Vagina (tissue), 2 donors: ENCODE results near the gene ITSN1. TPM values are rescaled to one million over a fixed set of nuclear protein-coding genes. Genes with fewer than 3 reads are reported as not detected.

Source experiments
- DNase-seq, 2 donors: peaks; one replicate each; pipeline ENCODE4 v3.0.0-alpha.2; 2017; ENCODE audit errors: extremely low spot score in 2 of 2
- H3K27ac ChIP-seq: fragments of 200-600 bp; sonication (generic); one replicate; pipeline ENCODE4 v1.5.1; 2019
- H3K27me3 ChIP-seq: fragments of 200-600 bp; sonication (generic); one replicate; pipeline ENCODE4 v1.5.1; 2019
- H3K36me3 ChIP-seq, 2 donors: fragments of 200-600 bp; sonication (generic); one replicate each; pipeline ENCODE4 v1.5.1; 2017 to 2019
- H3K4me1 ChIP-seq: fragments of 200-600 bp; sonication (generic); one replicate; pipeline ENCODE4 v1.5.1; 2019
- H3K4me3 ChIP-seq, 2 donors: fragments of 200-600 bp; sonication (generic); 1 replicate in 1 of 2; 2 replicates in 1 of 2; pipeline ENCODE4 v1.5.1; 2016 to 2019
- H3K9me3 ChIP-seq: fragments of 200-600 bp; sonication (generic); one replicate; pipeline ENCODE4 v1.5.1; 2019
- CTCF ChIP-seq, 3 experiments: fragments of 450-650 bp in 2 of 3; fragments of 200-600 bp in 1 of 3; sonication (generic) in 1 of 3; IDR thresholded peaks; one replicate each; pipeline ENCODE4 v1.5.1; 2017 to 2019; ENCODE audit warnings: antibody characterized with exemption in 3 of 3, mild to moderate bottlenecking in 2 of 3, moderate library complexity in 2 of 3
- POLR2A ChIP-seq, 2 donors: fragments of 450-650 bp; IDR thresholded peaks; one replicate each; pipeline ENCODE4 v1.6.1; 2017; ENCODE audit warnings: antibody characterized with exemption in 2 of 2, mild to moderate bottlenecking in 2 of 2, moderate library complexity in 2 of 2
- POLR2AphosphoS5 ChIP-seq, 2 donors: sonication (generic); formaldehyde crosslinking; IDR thresholded peaks; one replicate each; pipeline ENCODE4 v1.9.0; 2017; ENCODE audit warnings: antibody characterized with exemption in 2 of 2, mild to moderate bottlenecking in 2 of 2, low read depth in 1 of 2; ENCODE audit not compliant: insufficient read depth in 1 of 2
- intact Hi-C: fragments of 100-400 bp; cut with DNase I; formaldehyde crosslinking; loops from one replicate; pipeline ENCODE4 v1.15.1; 2023
- total RNA-seq: library from RNA; depleted of rRNA; stranded (reverse); fragments of >200 nt; gene quantifications from one replicate; pipeline ENCODE4 v1.2.3, GENCODE V29; 2016

The ITSN1 gene
- total RNA-seq, 1 donor from 2014 or later: 46.9 TPM

DNA sequence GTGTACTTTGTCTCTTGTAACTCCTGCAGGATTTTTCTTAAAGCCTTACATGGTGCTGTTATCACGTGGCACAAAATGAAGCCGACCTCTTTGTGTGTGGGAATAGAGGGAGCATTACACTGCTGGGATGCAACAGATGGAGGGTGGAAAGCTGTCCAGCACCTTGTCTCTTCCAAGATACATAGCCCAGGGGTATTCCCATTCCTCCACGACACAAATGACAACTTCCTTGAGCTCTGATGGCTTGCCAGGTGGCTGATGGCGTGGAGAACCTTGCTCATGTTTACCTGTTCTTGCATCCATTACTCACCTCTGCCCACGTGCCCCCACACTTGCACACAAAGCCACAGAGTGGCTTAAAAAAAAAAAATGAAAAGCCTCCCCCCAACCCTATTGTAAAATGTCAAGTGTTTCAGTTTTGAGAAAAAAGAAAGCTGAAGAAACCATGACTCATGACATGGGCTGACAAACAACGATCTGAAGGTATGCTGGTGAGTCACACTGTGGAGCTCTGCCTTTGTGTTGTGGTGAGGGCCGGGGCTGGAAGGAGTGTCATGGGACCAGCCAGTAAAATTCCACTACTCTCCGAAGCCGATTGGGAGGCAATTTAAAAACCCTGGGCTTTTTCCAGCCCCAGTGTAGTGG, 305.3 kb downstream of the ITSN1 start:
- intact Hi-C loops: loop anchor here (10.0 kb wide), 1 partner anchor 127 kb away; the partner anchor contains the start of genes MRPS6 and SLC5A3
- peak; percentile 96 to 98 for DNase-seq
- H3K27me3 ChIP-seq: no peaks in the 10 kb centered on the region
- H3K4me1 ChIP-seq: peaks cover 28% of the 10 kb centered on the region
- peak overlapping the region; percentile 15 to 17 for H3K4me3 ChIP-seq
- peak overlapping the region; percentile 96 for H3K27ac ChIP-seq
- H3K9me3 ChIP-seq: no peaks in the 10 kb centered on the region
- no peak for TF ChIP-seq CTCF (IDR thresholded peaks at IDR 0.05)
- no peak for TF ChIP-seq POLR2A (IDR thresholded peaks at IDR 0.05)
- TF ChIP-seq POLR2AphosphoS5 (IDR thresholded peaks at IDR 0.05; ENCODE audit: insufficient read depth in 1 of 2, low read depth in 1 of 2): peak in 1 of 2 donors; percentile 99
- H3K36me3 ChIP-seq: no peaks in the 10 kb centered on the region

DNA sequence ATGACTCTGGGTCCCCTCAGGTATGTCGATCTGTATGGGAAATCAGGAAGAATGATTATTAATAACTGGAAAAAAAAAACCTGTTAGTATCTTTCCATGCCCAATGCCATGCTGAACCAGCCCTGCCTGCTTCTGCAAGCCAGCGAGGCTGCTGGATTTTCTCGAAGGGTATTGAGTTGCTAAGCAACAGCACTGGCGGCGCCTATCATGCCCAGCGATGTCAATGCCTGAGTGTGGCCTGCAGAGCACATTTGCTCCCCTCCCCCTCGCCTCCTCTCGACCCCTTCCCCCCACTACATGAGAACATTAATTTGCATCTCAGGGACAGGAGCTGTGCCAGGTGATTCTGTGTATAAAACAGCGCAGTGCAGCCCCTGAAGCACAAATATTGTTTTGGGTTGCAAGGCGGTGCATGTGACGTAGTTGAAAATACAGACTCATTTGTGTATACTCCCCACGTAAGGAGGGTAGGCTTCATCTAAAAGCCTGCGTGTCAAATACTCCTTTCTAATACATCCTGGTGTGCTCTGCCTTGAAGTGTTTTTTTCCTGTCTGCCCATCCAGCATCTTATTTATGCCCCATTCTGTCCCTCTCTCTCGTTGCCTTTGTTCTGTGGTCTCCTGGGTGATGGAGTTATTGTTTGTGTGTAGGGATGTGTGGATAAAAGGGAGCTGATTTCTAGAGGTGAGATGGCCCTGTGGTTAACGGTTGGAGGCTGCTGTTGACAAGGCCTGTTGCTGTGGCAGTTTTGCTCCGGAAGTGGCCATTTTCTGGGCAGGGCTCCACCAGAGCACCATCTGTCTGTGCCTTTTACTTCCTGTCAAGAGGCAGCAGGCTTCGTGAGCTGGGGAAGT, 306.0 kb downstream of the ITSN1 start:
- H3K36me3 ChIP-seq: no peaks in the 10 kb centered on the region
- TF ChIP-seq POLR2AphosphoS5 (IDR thresholded peaks at IDR 0.05; ENCODE audit: insufficient read depth in 1 of 2, low read depth in 1 of 2) (peak in 1 of 2 donors; percentile 4), POLR2A (IDR thresholded peaks at IDR 0.05) (no peak)
- intact Hi-C loops: loop anchor here (10.0 kb wide), 1 partner anchor 126 kb away; the partner anchor contains the start of genes MRPS6 and SLC5A3
- DNase-seq: peak in 1 of 2 donors; percentile 89
- peaks cover 28% of the 10 kb centered on the region for H3K4me1 ChIP-seq
- H3K9me3 ChIP-seq: no peaks in the 10 kb centered on the region
- H3K27me3 ChIP-seq: no peaks in the 10 kb centered on the region
- peak overlapping the region in 1 of 2 donors; percentile 17 for H3K4me3 ChIP-seq
- H3K27ac ChIP-seq: peak overlapping the region; percentile 96

DNA sequence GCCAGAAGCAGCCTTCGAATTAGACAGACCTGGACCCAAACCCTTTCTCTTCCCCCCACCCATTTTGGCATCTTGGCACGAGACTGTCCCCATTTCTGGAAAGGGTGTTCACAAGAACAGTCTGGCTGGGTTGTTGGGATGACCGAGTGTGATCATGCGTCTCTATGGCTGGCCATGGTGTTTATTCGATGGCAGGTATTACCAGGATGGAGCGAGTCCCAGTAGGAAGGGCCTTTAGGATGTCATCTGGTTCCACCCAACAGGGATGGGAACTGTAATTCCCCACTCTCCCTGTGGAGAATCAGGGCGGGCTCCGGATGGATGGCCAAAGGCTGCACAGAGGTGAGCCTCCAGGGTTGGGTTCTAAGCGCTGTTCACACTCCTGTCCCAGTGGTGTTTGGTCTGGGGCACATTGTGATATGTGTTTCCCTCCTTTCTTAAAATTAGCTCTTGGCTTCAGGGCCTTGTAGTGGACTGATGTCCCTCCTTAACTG, 306.7 kb downstream of the ITSN1 start:
- Histone ChIP-seq H3K4me3 (no peak overlapping the region), H3K4me1 (peaks cover 28% of the 10 kb centered on the region), H3K27me3 (no peaks in the 10 kb centered on the region), H3K36me3 (no peaks in the 10 kb centered on the region), H3K27ac (peak overlapping the region; percentile 96), H3K9me3 (no peaks in the 10 kb centered on the region)
- TF ChIP-seq CTCF (IDR thresholded peaks at IDR 0.05) (no peak), POLR2AphosphoS5 (IDR thresholded peaks at IDR 0.05; ENCODE audit: insufficient read depth in 1 of 2, low read depth in 1 of 2) (no peak), POLR2A (IDR thresholded peaks at IDR 0.05) (no peak)
- intact Hi-C loops: loop anchor here (10.0 kb wide), 1 partner anchor 126 kb away; the partner anchor contains the start of genes MRPS6 and SLC5A3
- peak in 1 of 2 donors; percentile 70 for DNase-seq

Other genes with a start within 250 kb of the ITSN1 start
- gene IFNGR2, start 239.1 kb upstream of the ITSN1 start, total RNA-seq: 89.6 TPM
- 42.5 TPM for gene TMEM50B, start 162.5 kb upstream of the ITSN1 start, total RNA-seq
- 1.5 TPM for gene DNAJC28, start 150.8 kb upstream of the ITSN1 start, total RNA-seq
- 47.6 TPM for gene GART, start 100.4 kb upstream of the ITSN1 start, total RNA-seq
- gene SON, start 99.5 kb upstream of the ITSN1 start, total RNA-seq: 212 TPM
- gene DONSON, start 53.8 kb upstream of the ITSN1 start, total RNA-seq: 10.3 TPM
- gene CRYZL1, start 760 bp upstream of the ITSN1 start, total RNA-seq: 56.2 TPM